Fibroblast of pulmonary artery (primary cell): Measurements from ENCODE around the gene TNIK.

Source experiments
- DNase-seq: peaks from one replicate; pipeline ENCODE4 v3.0.0-alpha.2; 2010; ENCODE audit warnings: low read depth
- H3K4me3 ChIP-seq: replicated peaks from 2 replicates; pipeline ENCODE4 v1.5.1; 2011; ENCODE audit warnings: low read depth, mild to moderate bottlenecking, control low read depth, low read length, moderate library complexity
- TF ChIP-seq, protein P1 (sequence below): IDR thresholded peaks from 2 replicates; pipeline ENCODE4 v1.5.1; 2011; ENCODE audit warnings: mild to moderate bottlenecking, control low read depth, low read length, inconsistent platforms; ENCODE audit errors: missing control alignments

The TNIK gene

DNA sequence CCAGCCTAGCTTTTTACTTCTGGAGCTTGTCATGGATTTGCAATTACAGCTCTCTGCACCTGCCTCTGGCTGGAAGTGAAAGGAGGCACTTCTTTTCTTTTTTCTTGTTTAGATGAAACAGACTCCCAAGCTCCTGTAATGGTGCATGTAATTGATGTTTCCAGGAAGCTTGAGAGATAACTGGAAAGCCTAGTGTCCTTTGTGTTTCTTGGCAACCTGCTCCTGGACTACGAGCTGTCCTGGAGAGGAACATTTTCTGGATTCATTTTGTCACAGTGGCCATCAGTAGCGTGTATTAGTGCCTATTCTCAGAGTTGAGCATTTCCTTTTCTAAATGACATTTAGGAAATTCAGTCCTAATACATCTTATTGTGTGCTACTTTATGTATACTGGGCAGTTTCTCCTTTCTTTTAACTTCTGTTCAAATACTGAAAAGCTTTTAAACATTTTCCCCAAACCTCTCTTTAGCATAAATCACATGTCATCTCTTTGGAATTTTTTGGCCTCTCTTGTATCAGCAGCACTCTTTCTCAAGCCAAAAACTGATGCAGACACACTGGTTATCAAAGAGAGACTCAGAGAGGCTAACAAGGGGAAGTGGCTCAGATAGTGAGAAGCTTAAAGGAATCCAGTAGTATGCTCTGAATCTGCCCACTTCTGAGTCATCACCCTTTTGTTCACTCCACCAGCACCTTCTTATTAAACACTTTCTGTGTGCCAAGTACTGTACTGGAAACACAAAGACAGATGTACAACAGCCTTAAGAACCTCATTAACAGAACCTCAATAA lies 371.0 kb downstream of the TNIK start:
- TF ChIP-seq, protein P1, sequence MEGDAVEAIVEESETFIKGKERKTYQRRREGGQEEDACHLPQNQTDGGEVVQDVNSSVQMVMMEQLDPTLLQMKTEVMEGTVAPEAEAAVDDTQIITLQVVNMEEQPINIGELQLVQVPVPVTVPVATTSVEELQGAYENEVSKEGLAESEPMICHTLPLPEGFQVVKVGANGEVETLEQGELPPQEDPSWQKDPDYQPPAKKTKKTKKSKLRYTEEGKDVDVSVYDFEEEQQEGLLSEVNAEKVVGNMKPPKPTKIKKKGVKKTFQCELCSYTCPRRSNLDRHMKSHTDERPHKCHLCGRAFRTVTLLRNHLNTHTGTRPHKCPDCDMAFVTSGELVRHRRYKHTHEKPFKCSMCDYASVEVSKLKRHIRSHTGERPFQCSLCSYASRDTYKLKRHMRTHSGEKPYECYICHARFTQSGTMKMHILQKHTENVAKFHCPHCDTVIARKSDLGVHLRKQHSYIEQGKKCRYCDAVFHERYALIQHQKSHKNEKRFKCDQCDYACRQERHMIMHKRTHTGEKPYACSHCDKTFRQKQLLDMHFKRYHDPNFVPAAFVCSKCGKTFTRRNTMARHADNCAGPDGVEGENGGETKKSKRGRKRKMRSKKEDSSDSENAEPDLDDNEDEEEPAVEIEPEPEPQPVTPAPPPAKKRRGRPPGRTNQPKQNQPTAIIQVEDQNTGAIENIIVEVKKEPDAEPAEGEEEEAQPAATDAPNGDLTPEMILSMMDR, result no peak
- no peak overlapping the region for H3K4me3 ChIP-seq
- DNase-seq, result peak; percentile 88

DNA sequence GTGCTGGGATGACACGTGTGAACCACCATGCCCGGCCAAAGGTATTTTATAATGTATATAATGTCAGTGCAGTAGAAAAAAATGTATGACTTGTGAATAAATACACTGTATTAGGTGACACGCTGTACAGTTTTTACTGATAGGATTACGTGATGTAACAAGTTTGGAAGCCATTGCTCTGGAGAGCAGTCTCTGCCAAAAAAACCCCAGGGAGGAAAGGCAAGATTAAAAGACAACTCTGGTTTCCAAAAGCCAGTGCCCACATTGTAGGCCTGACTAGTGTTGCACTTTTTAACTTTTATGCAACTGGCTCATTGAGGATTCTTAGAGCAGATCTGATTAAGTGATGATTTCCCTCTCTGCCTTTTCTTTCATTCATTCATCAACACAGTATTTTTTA lies 371.7 kb downstream of the TNIK start:
- H3K4me3 ChIP-seq, result no peak overlapping the region
- DNase-seq, result peak; percentile 40
- TF ChIP-seq, protein P1, result no peak

DNA sequence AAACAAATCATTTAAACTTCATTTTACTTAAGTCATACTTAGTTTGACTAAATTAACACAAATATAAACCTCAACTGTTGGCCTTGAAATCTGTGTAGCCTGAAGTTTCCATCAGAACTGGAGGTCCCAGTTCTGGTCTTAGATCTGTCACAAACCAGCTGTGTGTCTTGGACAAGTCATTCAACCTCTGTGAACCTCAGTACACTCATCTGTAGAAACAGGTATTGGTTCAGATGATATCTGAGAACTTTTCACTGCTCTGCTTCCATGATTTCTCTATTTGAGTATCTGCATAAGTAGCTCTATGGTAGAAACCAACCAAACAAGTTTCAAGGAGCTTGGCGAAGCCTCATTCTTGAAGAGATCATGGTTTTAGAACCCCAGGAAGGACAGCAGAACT lies 373.3 kb downstream of the TNIK start:
- DNase-seq, result no peak
- TF ChIP-seq, protein P1, result no peak

DNA sequence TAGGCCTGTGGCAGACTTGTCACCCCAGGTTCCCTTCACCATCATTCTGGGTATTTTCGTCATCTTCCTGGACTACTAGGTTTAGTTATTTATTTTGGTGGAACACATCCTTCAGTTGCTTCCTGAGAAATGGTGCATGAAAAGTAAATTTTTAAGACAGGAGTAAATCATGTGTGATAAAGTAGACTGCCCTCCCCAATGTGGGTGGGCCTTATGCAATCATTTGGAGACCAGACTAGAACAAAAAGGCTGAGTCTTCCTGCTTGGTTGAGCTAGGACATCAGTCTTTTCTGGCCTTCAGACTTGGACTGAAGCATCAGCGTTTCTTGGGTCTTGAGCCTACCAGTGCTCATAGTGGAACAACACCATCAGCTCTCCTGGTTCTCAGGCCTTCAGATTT lies 382.9 kb downstream of the TNIK start:
- TF ChIP-seq, protein P1, result no peak
- DNase-seq, result no peak
- no peak overlapping the region for H3K4me3 ChIP-seq

More for the DNA sequence above, 373.3 kb downstream of the TNIK start:
- no peak overlapping the region for H3K4me3 ChIP-seq

DNA sequence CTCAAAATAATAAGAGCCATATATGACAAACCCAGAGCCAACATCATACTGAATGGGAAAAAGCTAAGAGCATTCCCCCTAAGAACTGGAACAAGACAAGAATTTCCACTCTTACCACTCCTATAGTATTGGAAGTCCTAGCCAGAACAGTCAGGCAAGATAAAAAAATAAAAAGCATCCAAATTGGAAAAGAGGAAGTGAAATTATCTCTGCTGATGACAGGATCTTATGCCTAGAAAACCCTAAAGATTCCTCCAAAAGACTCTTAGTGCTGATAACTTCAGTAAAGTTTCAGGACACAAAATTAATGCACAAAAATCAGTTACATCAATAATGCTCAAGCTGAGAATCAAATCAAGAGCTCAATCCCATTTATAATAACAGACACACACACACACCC lies 387.8 kb downstream of the TNIK start:
- no peak overlapping the region for H3K4me3 ChIP-seq
- TF ChIP-seq, protein P1, result no peak
- DNase-seq, result no peak

DNA sequence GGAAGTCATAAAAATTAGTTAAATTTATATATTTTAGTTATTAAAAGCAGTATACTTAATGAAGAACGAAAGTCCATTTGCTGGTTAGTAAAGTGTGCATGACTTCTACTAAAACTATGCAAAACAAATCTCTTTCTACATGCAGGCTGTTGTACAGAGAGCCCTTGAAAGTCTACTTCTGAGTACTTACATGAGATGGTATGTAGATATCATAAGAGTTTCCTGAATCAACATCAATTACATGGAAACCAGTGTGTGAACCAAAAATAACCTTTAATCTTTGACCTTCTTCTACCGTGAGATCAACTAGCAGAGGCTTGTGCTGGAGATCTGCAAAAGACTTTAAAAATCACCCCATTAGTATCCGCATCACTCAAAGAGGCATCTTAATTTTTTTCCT lies 391.5 kb downstream of the TNIK start:
- DNase-seq, result no peak
- H3K4me3 ChIP-seq, result no peak overlapping the region
- TF ChIP-seq, protein P1, result no peak

DNA sequence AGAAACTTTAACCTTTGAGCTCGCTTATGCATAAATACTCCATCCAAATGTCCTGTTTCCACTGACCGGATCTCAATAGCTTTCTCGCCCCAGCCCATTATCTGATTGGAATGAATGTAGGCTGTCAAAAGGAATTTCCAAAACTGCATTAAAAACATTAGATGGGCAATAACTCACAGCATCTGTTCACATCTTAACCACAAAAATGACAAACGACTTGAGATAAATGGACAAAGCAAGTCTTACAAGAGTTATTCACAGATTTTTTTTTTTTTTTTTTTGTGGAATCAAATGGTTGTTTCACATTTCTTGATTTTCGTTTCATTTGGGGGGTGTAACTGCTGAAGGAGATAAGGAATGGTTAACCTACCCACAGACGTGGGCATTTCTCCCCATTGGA lies 394.0 kb downstream of the TNIK start:
- TF ChIP-seq, protein P1, result no peak
- DNase-seq, result no peak
- H3K4me3 ChIP-seq, result no peak overlapping the region
